HepG2 (cell line): ENCODE results near the gene OSBPL2. TPM values are rescaled to one million over a fixed set of nuclear protein-coding genes. Genes with fewer than 3 reads are reported as not detected.
A peak's percentile ranks its signal among the peaks of the same experiment; 100 is the strongest.

Experiments used
- DNMT3B ChIP-seq: conservative IDR thresholded peaks from 2 replicates; pipeline ENCODE4 v1.6.1; 2016; ENCODE audit warnings: missing biosample characterization, control low read depth
- SMYD3 ChIP-seq: sonication (generic); formaldehyde crosslinking; IDR thresholded peaks from 2 replicates; pipeline ENCODE4 v1.8.1; 2023; ENCODE audit warnings: mild to moderate bottlenecking, missing genetic modification reagents
- SOX5 ChIP-seq: IDR thresholded peaks from 2 replicates; pipeline ENCODE4 v1.6.1; 2016; ENCODE audit warnings: borderline replicate concordance
- ZNF282 ChIP-seq: fragments of 450-650 bp; IDR thresholded peaks from 2 replicates; pipeline ENCODE4 v1.6.1; 2018; ENCODE audit not compliant: partially characterized antibody
- ZNF737 ChIP-seq: sonication (generic); formaldehyde crosslinking; IDR thresholded peaks from 2 replicates; pipeline ENCODE4 v1.5.0; 2020; ENCODE audit warnings: missing genetic modification reagents, mild to moderate bottlenecking, borderline replicate concordance
- ZNF75D ChIP-seq: sonication (generic); formaldehyde crosslinking; IDR thresholded peaks from 2 replicates; pipeline ENCODE4 v1.8.1; 2023; ENCODE audit warnings: missing genetic modification reagents, mild to moderate bottlenecking, borderline replicate concordance
- polyA plus RNA-seq, 8 experiments: library from polyadenylated mRNA; depleted of rRNA in 3 of 8; stranded (reverse) in 7 of 8; unstranded in 1 of 8; fragments of >200 nt; fragmentation: Illumina TruSeq in 4 of 8; extraction: Trizol in 4 of 8; gene quantifications; 2 replicates each; pipeline versions ENCODE4 v1.2.1 to v1.2.3, GENCODE V29; 2011 to 2016; ENCODE audit warnings: low read depth in 4 of 8, missing spikeins in 1 of 8, mixed read lengths in 1 of 8; ENCODE audit not compliant: insufficient read depth in 1 of 8
- total RNA-seq, 5 experiments: library from RNA; depleted of rRNA; stranded (reverse); fragments of >200 nt; fragmentation: Illumina TruSeq; extraction: Trizol; gene quantifications; 2 replicates each; pipeline ENCODE4 v1.2.3, GENCODE V29; 2016; ENCODE audit warnings: low read depth in 1 of 5
- TF ChIP-seq, protein P1 (sequence below): sonication (generic); formaldehyde crosslinking; IDR thresholded peaks from 2 replicates; pipeline ENCODE4 v1.5.0; 2020; ENCODE audit warnings: mild to moderate bottlenecking, missing genetic modification reagents, borderline replicate concordance
- TF ChIP-seq, protein P2 (sequence below): sonication (generic); formaldehyde crosslinking; IDR thresholded peaks from 2 replicates; pipeline ENCODE4 v1.4.0; 2020; ENCODE audit warnings: mild to moderate bottlenecking, missing genetic modification reagents
- TF ChIP-seq, protein P3 (sequence below): sonication (generic); formaldehyde crosslinking; conservative IDR thresholded peaks from 2 replicates; pipeline ENCODE4 v1.5.0; 2020; ENCODE audit warnings: missing genetic modification reagents
- TF ChIP-seq, protein P4 (sequence below): sonication (generic); formaldehyde crosslinking; IDR thresholded peaks from 2 replicates; pipeline ENCODE4 v1.4.0; 2020; ENCODE audit warnings: missing genetic modification reagents, mild to moderate bottlenecking, borderline replicate concordance

Gene OSBPL2
- total and polyA plus RNA-seq, 2 of the 13 experiments (the other 11 are each of a cell fraction or from before 2014, with no cell fraction given), result 18.5 to 37.4 TPM

DNA sequence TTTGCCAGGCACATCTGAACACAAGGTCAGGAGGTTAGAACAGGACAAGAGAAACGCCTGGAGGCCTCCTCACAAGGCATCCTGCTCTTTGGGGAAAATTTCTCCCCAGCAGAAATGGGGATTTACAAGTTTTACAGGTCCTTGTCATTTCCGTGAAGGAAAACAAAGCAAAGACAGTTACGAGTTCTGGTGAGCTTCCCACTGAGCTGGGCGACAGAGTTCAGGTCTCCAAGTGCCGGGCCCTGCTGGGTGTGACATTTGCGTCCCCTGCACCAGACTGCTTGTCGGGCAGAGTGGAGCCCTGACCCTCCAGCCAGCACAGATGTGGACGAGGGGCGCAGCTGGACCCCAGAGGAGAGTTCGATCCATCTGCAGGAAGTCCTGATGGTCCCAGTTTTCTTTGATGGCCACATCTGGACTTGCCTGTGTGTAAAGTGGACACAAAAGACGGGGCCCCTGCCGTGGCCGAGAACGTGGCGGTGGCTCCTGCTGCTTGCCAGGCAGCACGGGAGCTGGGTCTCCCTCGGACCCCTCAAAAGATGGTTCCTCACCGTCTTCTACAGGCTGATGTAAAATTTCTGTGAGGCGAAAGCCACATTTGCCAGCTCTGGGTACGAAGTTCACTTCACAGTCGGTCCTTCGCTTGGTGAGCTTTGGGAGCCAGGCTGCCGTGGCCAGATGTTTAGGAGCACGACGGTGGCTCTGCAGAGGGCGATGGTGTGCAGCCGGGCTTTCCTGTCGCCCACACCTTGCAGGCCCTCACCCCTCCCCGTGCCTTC lies 59.3 kb downstream of the OSBPL2 start (continued):
- TF ChIP-seq, protein P1, sequence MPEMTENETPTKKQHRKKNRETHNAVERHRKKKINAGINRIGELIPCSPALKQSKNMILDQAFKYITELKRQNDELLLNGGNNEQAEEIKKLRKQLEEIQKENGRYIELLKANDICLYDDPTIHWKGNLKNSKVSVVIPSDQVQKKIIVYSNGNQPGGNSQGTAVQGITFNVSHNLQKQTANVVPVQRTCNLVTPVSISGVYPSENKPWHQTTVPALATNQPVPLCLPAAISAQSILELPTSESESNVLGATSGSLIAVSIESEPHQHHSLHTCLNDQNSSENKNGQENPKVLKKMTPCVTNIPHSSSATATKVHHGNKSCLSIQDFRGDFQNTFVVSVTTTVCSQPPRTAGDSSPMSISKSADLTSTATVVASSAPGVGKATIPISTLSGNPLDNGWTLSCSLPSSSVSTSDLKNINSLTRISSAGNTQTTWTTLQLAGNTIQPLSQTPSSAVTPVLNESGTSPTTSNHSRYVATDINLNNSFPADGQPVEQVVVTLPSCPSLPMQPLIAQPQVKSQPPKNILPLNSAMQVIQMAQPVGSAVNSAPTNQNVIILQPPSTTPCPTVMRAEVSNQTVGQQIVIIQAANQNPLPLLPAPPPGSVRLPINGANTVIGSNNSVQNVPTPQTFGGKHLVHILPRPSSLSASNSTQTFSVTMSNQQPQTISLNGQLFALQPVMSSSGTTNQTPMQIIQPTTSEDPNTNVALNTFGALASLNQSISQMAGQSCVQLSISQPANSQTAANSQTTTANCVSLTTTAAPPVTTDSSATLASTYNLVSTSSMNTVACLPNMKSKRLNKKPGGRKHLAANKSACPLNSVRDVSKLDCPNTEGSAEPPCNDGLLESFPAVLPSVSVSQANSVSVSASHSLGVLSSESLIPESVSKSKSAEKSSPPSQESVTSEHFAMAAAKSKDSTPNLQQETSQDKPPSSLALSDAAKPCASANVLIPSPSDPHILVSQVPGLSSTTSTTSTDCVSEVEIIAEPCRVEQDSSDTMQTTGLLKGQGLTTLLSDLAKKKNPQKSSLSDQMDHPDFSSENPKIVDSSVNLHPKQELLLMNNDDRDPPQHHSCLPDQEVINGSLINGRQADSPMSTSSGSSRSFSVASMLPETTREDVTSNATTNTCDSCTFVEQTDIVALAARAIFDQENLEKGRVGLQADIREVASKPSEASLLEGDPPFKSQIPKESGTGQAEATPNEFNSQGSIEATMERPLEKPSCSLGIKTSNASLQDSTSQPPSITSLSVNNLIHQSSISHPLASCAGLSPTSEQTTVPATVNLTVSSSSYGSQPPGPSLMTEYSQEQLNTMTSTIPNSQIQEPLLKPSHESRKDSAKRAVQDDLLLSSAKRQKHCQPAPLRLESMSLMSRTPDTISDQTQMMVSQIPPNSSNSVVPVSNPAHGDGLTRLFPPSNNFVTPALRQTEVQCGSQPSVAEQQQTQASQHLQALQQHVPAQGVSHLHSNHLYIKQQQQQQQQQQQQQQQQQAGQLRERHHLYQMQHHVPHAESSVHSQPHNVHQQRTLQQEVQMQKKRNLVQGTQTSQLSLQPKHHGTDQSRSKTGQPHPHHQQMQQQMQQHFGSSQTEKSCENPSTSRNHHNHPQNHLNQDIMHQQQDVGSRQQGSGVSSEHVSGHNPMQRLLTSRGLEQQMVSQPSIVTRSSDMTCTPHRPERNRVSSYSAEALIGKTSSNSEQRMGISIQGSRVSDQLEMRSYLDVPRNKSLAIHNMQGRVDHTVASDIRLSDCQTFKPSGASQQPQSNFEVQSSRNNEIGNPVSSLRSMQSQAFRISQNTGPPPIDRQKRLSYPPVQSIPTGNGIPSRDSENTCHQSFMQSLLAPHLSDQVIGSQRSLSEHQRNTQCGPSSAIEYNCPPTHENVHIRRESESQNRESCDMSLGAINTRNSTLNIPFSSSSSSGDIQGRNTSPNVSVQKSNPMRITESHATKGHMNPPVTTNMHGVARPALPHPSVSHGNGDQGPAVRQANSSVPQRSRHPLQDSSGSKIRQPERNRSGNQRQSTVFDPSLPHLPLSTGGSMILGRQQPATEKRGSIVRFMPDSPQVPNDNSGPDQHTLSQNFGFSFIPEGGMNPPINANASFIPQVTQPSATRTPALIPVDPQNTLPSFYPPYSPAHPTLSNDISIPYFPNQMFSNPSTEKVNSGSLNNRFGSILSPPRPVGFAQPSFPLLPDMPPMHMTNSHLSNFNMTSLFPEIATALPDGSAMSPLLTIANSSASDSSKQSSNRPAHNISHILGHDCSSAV (CRISPR knock-in tag), result no peak
- TF ChIP-seq SMYD3, result no peak
- no peak for TF ChIP-seq ZNF282
- TF ChIP-seq, protein P2, sequence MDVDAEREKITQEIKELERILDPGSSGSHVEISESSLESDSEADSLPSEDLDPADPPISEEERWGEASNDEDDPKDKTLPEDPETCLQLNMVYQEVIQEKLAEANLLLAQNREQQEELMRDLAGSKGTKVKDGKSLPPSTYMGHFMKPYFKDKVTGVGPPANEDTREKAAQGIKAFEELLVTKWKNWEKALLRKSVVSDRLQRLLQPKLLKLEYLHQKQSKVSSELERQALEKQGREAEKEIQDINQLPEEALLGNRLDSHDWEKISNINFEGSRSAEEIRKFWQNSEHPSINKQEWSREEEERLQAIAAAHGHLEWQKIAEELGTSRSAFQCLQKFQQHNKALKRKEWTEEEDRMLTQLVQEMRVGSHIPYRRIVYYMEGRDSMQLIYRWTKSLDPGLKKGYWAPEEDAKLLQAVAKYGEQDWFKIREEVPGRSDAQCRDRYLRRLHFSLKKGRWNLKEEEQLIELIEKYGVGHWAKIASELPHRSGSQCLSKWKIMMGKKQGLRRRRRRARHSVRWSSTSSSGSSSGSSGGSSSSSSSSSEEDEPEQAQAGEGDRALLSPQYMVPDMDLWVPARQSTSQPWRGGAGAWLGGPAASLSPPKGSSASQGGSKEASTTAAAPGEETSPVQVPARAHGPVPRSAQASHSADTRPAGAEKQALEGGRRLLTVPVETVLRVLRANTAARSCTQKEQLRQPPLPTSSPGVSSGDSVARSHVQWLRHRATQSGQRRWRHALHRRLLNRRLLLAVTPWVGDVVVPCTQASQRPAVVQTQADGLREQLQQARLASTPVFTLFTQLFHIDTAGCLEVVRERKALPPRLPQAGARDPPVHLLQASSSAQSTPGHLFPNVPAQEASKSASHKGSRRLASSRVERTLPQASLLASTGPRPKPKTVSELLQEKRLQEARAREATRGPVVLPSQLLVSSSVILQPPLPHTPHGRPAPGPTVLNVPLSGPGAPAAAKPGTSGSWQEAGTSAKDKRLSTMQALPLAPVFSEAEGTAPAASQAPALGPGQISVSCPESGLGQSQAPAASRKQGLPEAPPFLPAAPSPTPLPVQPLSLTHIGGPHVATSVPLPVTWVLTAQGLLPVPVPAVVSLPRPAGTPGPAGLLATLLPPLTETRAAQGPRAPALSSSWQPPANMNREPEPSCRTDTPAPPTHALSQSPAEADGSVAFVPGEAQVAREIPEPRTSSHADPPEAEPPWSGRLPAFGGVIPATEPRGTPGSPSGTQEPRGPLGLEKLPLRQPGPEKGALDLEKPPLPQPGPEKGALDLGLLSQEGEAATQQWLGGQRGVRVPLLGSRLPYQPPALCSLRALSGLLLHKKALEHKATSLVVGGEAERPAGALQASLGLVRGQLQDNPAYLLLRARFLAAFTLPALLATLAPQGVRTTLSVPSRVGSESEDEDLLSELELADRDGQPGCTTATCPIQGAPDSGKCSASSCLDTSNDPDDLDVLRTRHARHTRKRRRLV (CRISPR knock-in tag), result no peak
- TF ChIP-seq ZNF737, result peak; percentile 50; the same call in 1 of the 2 replicates
- TF ChIP-seq, protein P3, sequence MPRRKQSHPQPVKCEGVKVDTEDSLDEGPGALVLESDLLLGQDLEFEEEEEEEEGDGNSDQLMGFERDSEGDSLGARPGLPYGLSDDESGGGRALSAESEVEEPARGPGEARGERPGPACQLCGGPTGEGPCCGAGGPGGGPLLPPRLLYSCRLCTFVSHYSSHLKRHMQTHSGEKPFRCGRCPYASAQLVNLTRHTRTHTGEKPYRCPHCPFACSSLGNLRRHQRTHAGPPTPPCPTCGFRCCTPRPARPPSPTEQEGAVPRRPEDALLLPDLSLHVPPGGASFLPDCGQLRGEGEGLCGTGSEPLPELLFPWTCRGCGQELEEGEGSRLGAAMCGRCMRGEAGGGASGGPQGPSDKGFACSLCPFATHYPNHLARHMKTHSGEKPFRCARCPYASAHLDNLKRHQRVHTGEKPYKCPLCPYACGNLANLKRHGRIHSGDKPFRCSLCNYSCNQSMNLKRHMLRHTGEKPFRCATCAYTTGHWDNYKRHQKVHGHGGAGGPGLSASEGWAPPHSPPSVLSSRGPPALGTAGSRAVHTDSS (CRISPR knock-in tag), result no peak
- no peak for TF ChIP-seq SOX5
- TF ChIP-seq, protein P4, sequence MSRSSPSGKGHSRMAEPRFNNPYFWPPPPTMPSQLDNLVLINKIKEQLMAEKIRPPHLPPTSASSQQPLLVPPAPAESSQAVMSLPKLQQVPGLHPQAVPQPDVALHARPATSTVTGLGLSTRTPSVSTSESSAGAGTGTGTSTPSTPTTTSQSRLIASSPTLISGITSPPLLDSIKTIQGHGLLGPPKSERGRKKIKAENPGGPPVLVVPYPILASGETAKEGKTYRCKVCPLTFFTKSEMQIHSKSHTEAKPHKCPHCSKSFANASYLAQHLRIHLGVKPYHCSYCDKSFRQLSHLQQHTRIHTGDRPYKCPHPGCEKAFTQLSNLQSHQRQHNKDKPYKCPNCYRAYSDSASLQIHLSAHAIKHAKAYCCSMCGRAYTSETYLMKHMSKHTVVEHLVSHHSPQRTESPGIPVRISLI (CRISPR knock-in tag), result no peak
- no peak for TF ChIP-seq ZNF75D (CRISPR knock-in tag)
- no peak for TF ChIP-seq DNMT3B
